GM12892 (cell line): ENCODE results near the gene GLDC.

ENCODE experiments used
- POLR2A ChIP-seq: IDR thresholded peaks from 2 replicates; pipeline ENCODE4 v1.6.1; 2011; ENCODE audit warnings: low read depth, low read length, control low read depth
- POLR2AphosphoS5 ChIP-seq: IDR thresholded peaks from 2 replicates; pipeline ENCODE4 v1.6.1; 2011; ENCODE audit warnings: low read depth, low read length, control low read depth
- TAF1 ChIP-seq: IDR thresholded peaks from 2 replicates; pipeline ENCODE4 v1.6.1; 2011; ENCODE audit warnings: low read depth, mild to moderate bottlenecking, control low read depth, low read length, borderline replicate concordance

- TF ChIP-seq POLR2A (no peak), TAF1 (no peak), POLR2AphosphoS5 (no peak)
These were observed 123.3 kb downstream of the GLDC start for GRCh38 chr9:6522263-6522662.
